Thymus (tissue), 11 donors: ENCODE measurements around the gene RALGAPA2. TPM values are rescaled to one million over a fixed set of nuclear protein-coding genes. Genes with fewer than 3 reads are reported as not detected.

Experiments used
- DNase-seq, 9 donors: peaks; one replicate each; pipeline ENCODE4 v3.0.0-alpha.2; 2013; ENCODE audit warnings: low spot score in 9 of 9, low read depth in 6 of 9, missing footprints in 1 of 9
- H3K27ac ChIP-seq, 2 donors: one replicate each; pipeline ENCODE4 v1.5.1; 2013; ENCODE audit warnings: control low read depth in 1 of 2, low read depth in 1 of 2, low read length in 1 of 2, mild to moderate bottlenecking in 1 of 2, moderate library complexity in 1 of 2
- H3K27me3 ChIP-seq, 2 donors: one replicate each; pipeline ENCODE4 v1.5.1; 2013; ENCODE audit warnings: low read length in 1 of 2; ENCODE audit not compliant: control insufficient read depth in 2 of 2, insufficient read depth in 1 of 2
- H3K36me3 ChIP-seq, 2 donors: one replicate each; pipeline ENCODE4 v1.5.1; 2013; ENCODE audit warnings: low read length in 1 of 2, mild to moderate bottlenecking in 1 of 2, moderate library complexity in 1 of 2; ENCODE audit not compliant: control insufficient read depth in 2 of 2, insufficient read depth in 2 of 2
- H3K4me1 ChIP-seq, 2 donors: one replicate each; pipeline ENCODE4 v1.5.1; 2013; ENCODE audit warnings: low read length in 2 of 2; ENCODE audit not compliant: control insufficient read depth in 2 of 2, insufficient read depth in 2 of 2
- H3K4me3 ChIP-seq, 2 donors: one replicate each; pipeline ENCODE4 v1.5.1; 2013; ENCODE audit warnings: low read length in 2 of 2, control low read depth in 1 of 2, mild to moderate bottlenecking in 1 of 2
- H3K9me3 ChIP-seq, 2 donors: one replicate each; pipeline ENCODE4 v1.5.1; 2013; ENCODE audit warnings: low read length in 1 of 2, mild to moderate bottlenecking in 1 of 2; ENCODE audit not compliant: control insufficient read depth in 2 of 2, insufficient read depth in 1 of 2
- WGBS: extraction: QIAGEN DNeasy Blood & Tissue Kit; methylation state at CpG from one replicate; pipeline ENCODE4 v1.1.7; 2013; 5-methylcytosine and 5-hydroxymethylcytosine counted together
- polyA plus RNA-seq: library from polyadenylated mRNA; stranded (reverse); fragments of 200-250 nt; gene quantifications from one replicate; pipeline ENCODE4 v1.2.3, GENCODE V29; 2013
- total RNA-seq: library from RNA; stranded (reverse); fragments of 120-200 nt; gene quantifications from one replicate; pipeline ENCODE4 v1.2.4, GENCODE V29; 2013
- donor health status: healthy.

The RALGAPA2 gene
- total and polyA plus RNA-seq, 2 donors, result 9.0 to 10.3 TPM

DNA sequence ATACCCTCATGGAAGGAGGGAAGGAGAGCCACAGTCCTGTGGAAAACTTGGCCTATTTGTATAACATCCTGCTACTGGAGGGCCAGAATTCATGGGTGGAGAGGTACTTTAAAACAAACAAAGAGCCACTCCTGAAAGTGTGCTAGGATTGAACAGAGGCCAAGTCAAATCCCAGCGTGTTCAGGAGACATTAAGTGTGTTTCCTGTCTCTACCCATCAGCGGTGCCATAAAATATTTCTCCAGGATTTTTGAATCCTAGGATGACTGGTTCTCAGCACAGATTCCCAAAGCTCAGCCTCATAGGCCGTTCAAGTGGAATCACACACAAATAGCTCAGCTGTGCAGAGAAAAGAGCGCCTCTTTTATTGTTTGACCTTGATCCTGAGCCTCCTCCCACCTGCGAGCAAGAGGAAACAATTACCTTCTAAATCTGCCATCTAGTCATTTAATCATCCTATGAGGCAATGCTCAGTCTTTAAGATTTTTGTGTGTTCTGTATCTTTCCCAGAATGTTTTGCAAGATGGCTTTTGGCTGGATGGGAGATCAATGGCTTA lies 31.8 kb upstream of the RALGAPA2 start:
- H3K4me1 ChIP-seq, result peaks cover 0 to 30% of the 10 kb centered on the region in 2 donors
- H3K27me3 ChIP-seq, result no peaks in the 10 kb centered on the region
- H3K4me3 ChIP-seq, result no peak overlapping the region
- no peaks in the 10 kb centered on the region for H3K36me3 ChIP-seq
- WGBS, result 91% methylated on average over 5 of the region's 5 CpGs
- no peak for DNase-seq
- peak overlapping the region; percentile 74 to 79 for H3K27ac ChIP-seq
- peaks cover 0 to 9% of the 10 kb centered on the region in 2 donors for H3K9me3 ChIP-seq

DNA sequence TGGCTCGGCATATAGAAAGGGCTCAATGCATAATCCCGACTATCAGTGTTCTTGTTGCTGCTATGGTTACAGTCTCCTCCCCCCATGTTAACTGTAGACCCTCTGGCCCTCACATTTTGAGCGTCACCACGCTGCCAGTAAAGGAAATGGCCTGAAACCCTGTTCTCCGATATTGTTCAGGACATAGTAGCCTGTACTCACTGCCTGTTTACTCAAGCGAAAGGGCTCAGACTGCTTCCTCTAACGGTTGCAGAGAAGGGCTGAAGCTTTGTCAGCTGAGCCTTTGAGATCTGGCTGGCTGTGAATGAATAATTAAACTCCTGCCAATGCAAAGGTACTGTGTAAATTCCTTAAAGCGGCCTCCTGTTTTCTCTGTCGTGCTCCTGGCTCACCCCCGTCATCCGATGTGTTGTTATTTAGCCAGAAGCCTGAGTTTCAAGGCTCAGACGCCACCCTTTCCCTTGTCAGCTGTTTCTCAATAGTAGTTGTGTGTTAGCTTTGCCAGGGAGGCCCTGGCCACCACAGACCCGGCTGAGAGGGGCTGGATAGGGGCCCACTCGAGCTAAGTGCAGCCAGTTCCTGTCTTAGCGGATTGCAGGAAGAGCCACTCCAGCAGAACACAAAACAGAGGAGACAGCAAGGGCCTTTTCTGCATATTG lies 31.2 kb upstream of the RALGAPA2 start:
- Histone ChIP-seq H3K4me3 (no peak overlapping the region), H3K27me3 (no peaks in the 10 kb centered on the region), H3K4me1 (peaks cover 0 to 30% of the 10 kb centered on the region in 2 donors), H3K36me3 (no peaks in the 10 kb centered on the region), H3K9me3 (peaks cover 0 to 7% of the 10 kb centered on the region in 2 donors), H3K27ac (peak overlapping the region; percentile 74 to 79)
- WGBS, result 35% methylated on average over 15 of the region's 15 CpGs
- DNase-seq, result peak in 3 of 9 donors; percentile 8 to 44 (median 13)

DNA sequence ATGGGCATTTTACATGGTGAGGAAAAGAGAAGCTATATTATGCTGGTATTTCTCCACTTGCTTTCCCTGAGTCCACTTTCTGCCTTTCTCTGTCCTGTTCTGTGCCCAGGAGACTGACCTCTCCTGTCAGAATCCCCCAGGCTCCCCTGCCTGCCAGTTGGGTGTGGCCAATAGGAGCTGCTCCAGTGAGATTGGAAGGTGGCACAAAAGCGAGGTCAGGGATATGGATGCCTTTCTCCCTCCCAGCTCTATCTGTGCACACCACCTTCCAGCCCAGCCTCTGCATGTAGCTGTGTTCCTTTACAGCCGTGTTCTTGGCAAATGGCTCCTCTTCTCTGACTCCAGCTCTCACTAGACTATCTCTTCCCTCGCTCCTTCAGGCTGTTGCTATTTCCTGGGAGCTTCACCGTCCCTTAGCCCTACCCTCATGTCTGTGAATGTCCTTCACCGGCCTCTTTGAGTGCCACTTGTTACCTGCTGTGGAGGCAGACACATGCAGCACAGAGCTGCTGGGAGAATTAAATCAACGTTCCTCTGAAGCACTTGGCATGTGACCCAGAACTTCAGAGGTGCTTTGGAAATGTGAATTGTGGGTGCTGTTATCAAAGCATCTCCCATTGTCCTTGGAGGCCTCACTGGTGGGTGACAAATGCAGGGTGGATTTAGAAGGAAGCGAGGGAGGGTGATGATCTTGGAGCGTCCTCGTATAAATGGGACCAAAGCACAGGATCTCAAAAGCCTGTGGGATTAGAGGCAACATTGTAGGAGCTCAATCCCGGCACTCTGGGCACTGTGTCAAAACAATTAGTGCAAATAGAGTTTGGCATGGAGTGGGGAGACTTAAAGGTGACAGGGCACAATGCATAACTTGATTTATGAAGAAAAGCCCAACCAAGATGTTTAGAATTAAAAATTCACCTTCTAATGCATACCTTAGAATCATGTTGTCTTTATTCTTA lies 28.9 kb upstream of the RALGAPA2 start:
- no peaks in the 10 kb centered on the region for H3K27me3 ChIP-seq
- no peak overlapping the region for H3K4me3 ChIP-seq
- no peaks in the 10 kb centered on the region for H3K36me3 ChIP-seq
- peaks cover 0 to 30% of the 10 kb centered on the region in 2 donors for H3K4me1 ChIP-seq
- peak overlapping the region; percentile 30 to 55 for H3K27ac ChIP-seq
- 93% methylated on average over 10 of the region's 10 CpGs for WGBS
- no peak for DNase-seq
- no peaks in the 10 kb centered on the region for H3K9me3 ChIP-seq

DNA sequence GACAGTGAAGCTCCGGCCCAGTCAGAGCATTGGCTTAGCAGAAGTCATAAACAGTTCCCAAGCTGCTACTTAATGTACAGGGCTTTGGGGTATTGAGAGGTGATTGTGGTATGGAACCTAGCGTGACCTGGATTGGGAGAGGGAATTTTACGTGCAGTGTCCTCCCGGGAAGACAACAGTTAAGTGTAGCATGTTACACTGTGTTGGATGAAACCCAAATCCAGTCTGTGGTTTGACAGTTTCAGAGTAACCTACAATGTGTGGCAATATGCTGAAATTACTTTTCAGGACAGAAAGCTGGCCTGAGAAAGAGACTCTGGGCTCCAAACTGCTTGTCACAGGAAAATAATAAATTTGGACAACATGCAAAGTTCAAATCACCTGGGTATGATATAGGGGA lies 28.1 kb upstream of the RALGAPA2 start:
- H3K4me1 ChIP-seq, result peaks cover 0 to 30% of the 10 kb centered on the region in 2 donors
- H3K27me3 ChIP-seq, result no peaks in the 10 kb centered on the region
- H3K4me3 ChIP-seq, result no peak overlapping the region
- H3K27ac ChIP-seq, result peak overlapping the region in 1 of 2 donors; percentile 30
- no peaks in the 10 kb centered on the region for H3K9me3 ChIP-seq
- DNase-seq, result no peak
- H3K36me3 ChIP-seq, result no peaks in the 10 kb centered on the region
- WGBS, result 78% methylated on average over 4 of the region's 4 CpGs

DNA sequence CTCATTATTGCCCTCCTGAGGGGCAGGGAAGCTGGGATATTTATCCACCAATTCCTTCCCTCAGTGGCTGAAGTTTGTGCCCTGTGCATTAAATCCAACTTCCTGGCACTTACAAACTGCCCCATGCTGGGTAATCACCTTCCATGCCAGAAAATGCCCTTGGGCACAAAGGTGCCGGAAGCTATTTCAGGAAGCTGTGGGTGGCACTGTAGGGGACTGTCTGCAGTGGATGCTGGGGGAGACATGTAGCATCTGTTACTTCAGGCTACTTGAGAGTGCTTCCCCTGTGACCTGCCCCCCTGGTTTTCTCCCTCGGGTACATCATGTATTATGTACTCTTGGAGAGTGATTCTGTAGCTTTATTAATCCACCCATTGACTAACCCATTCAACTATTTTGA lies 24.7 kb upstream of the RALGAPA2 start:
- Histone ChIP-seq H3K27me3 (no peaks in the 10 kb centered on the region), H3K36me3 (no peaks in the 10 kb centered on the region), H3K27ac (no peak overlapping the region), H3K9me3 (no peaks in the 10 kb centered on the region), H3K4me3 (no peak overlapping the region), H3K4me1 (peaks cover 0 to 25% of the 10 kb centered on the region in 2 donors)
- WGBS, result 10% methylated on average over 2 of the region's 2 CpGs
- no peak for DNase-seq

DNA sequence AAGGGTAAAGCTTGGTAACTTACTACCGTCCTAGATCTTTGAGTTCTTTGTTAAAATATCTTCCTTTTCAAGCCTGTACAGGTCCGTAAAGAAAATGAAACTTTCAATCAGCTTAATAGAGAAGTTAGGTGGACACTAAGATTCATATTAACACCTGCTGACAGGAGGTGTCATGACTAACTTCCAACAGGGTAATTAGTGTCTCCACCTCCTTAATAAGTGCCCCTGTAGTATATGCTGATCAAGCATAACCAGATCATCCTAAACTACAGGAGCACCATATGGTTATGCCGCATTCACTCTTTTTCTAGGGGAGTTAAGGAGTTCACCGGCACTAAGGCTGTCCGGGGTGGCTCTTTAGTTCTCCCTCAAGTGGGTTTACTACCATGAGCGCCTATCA lies 23.9 kb upstream of the RALGAPA2 start:
- Histone ChIP-seq H3K27me3 (no peaks in the 10 kb centered on the region), H3K36me3 (no peaks in the 10 kb centered on the region), H3K9me3 (no peaks in the 10 kb centered on the region), H3K4me3 (no peak overlapping the region), H3K4me1 (peaks cover 0 to 21% of the 10 kb centered on the region in 2 donors), H3K27ac (no peak overlapping the region)
- no peak for DNase-seq
- WGBS, result 91% methylated on average over 6 of the region's 6 CpGs

DNA sequence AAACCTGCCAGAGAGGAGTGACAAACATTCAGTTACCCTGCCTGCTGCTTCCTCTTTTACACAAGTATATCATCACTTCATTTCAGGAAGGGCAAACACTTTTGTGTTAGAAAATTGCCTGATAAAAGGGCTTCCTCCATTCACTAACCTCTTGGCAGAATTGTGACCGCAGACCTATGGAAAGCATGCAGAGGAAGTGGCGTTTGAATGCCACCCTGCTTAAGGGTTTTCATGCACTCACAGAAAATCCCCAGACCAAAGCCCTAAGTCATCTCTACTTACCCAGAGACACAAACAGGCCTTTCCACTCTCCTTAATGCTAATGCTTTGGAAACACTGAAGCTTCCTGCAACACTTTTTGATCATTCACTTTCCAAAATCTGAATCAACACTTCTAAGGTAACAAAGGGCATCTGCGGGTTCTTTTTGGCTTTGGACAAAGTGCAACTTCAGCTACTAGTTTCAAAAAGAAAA lies 22.1 kb upstream of the RALGAPA2 start:
- Histone ChIP-seq H3K27ac (peak overlapping the region in 1 of 2 donors; percentile 50), H3K4me1 (peaks cover 0 to 15% of the 10 kb centered on the region in 2 donors), H3K36me3 (no peaks in the 10 kb centered on the region), H3K4me3 (no peak overlapping the region), H3K27me3 (no peaks in the 10 kb centered on the region), H3K9me3 (no peaks in the 10 kb centered on the region)
- peak in 3 of 9 donors; percentile 24 to 64 (median 27) for DNase-seq
- 6% methylated on average over 3 of the region's 3 CpGs for WGBS

DNA sequence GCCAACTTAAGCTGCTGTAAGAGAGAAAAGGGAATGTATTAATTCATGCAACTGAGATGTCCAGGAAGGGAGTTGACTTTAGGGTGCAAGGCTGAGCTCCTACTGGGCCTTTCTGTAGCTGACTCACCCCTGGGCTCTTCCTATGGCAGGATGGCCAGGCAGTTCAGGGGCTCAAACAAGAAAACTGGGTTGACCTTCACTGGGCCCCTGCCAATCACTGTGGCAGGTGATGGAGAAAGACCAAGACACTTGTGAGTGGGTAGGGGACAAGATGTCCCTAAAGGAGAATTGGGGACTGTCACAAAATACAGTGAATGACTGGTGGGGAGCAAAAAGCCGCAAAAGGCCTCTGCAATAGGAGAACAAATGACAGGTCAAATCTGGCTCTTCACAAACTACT lies 21.5 kb upstream of the RALGAPA2 start:
- DNase-seq, result no peak
- Histone ChIP-seq H3K27me3 (no peaks in the 10 kb centered on the region), H3K27ac (peak overlapping the region; percentile 18 to 50), H3K4me1 (peaks cover 0 to 15% of the 10 kb centered on the region in 2 donors), H3K36me3 (no peaks in the 10 kb centered on the region), H3K9me3 (no peaks in the 10 kb centered on the region), H3K4me3 (no peak overlapping the region)
- WGBS, result 52% methylated on average over 1 of the region's 1 CpG

DNA sequence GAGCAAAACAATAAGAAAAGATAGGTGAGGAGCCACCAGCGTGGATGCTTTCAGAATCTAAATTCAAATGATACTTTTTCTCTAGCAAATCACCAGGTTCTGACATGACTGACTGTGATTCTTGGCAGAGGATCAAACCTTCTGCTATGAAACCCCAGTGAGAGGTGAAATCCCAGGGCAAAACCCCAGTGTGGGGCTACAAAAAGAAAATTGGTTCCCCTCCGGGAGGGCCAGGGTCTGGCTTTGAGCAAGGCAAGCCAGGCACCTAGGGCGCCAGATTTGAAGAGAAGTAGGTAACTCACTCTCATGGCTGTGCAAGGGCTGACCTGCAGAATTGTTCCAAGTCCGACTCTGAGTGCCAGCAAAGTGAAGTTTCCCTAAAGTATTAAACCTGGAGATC lies 20.2 kb upstream of the RALGAPA2 start:
- H3K4me3 ChIP-seq, result no peak overlapping the region
- H3K4me1 ChIP-seq, result peaks cover 0 to 15% of the 10 kb centered on the region in 2 donors
- H3K27me3 ChIP-seq, result no peaks in the 10 kb centered on the region
- H3K27ac ChIP-seq, result peak overlapping the region in 1 of 2 donors; percentile 56
- H3K36me3 ChIP-seq, result no peaks in the 10 kb centered on the region
- H3K9me3 ChIP-seq, result no peaks in the 10 kb centered on the region
- no peak for DNase-seq
- 91% methylated on average over 4 of the region's 4 CpGs for whole genome bisulfite sequencing
